ENCODE data around the gene MON1A.

DNA sequence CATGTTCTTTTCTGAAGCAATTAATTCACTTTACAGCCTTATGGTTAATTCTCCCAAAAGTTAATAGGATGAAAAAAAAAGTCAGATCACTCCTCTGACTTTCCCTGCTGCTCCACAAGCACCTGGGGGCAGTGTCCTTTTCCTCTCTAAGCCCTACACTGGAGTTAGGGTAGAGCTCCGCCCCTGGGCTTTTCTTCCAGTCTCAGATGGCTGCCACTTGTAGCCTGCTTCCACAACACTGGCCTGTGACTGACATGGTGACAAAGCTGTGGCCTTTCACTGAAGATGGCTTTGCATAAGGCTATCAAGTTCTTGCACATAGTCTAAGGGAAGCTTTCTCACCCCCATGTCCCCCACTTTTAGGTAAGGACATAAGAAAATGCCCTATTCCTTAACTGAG lies 1.3 kb upstream of the MON1A start:
- TF ChIP-seq, protein P1, sequence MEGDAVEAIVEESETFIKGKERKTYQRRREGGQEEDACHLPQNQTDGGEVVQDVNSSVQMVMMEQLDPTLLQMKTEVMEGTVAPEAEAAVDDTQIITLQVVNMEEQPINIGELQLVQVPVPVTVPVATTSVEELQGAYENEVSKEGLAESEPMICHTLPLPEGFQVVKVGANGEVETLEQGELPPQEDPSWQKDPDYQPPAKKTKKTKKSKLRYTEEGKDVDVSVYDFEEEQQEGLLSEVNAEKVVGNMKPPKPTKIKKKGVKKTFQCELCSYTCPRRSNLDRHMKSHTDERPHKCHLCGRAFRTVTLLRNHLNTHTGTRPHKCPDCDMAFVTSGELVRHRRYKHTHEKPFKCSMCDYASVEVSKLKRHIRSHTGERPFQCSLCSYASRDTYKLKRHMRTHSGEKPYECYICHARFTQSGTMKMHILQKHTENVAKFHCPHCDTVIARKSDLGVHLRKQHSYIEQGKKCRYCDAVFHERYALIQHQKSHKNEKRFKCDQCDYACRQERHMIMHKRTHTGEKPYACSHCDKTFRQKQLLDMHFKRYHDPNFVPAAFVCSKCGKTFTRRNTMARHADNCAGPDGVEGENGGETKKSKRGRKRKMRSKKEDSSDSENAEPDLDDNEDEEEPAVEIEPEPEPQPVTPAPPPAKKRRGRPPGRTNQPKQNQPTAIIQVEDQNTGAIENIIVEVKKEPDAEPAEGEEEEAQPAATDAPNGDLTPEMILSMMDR (conservative IDR thresholded peaks at IDR 0.05; ENCODE audit: low read depth in 2 of 2): peak; percentile 38 to 60
- no peak for TF ChIP-seq EZH2 (IDR thresholded peaks at IDR 0.05; ENCODE audit: low read depth, unreplicated experiment)
- TF ChIP-seq, protein P2, sequence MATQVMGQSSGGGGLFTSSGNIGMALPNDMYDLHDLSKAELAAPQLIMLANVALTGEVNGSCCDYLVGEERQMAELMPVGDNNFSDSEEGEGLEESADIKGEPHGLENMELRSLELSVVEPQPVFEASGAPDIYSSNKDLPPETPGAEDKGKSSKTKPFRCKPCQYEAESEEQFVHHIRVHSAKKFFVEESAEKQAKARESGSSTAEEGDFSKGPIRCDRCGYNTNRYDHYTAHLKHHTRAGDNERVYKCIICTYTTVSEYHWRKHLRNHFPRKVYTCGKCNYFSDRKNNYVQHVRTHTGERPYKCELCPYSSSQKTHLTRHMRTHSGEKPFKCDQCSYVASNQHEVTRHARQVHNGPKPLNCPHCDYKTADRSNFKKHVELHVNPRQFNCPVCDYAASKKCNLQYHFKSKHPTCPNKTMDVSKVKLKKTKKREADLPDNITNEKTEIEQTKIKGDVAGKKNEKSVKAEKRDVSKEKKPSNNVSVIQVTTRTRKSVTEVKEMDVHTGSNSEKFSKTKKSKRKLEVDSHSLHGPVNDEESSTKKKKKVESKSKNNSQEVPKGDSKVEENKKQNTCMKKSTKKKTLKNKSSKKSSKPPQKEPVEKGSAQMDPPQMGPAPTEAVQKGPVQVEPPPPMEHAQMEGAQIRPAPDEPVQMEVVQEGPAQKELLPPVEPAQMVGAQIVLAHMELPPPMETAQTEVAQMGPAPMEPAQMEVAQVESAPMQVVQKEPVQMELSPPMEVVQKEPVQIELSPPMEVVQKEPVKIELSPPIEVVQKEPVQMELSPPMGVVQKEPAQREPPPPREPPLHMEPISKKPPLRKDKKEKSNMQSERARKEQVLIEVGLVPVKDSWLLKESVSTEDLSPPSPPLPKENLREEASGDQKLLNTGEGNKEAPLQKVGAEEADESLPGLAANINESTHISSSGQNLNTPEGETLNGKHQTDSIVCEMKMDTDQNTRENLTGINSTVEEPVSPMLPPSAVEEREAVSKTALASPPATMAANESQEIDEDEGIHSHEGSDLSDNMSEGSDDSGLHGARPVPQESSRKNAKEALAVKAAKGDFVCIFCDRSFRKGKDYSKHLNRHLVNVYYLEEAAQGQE (IDR thresholded peaks at IDR 0.05; ENCODE audit: unreplicated experiment): no peak
- no peak for TF ChIP-seq CREB1 (CRISPR knock-in tag; IDR thresholded peaks at IDR 0.05; ENCODE audit: low read depth)
- TF ChIP-seq ZNF114 (CRISPR knock-in tag; IDR thresholded peaks at IDR 0.05): no peak
- TF ChIP-seq POLR2AphosphoS5 (IDR thresholded peaks at IDR 0.05; ENCODE audit: low read depth): no peak
- TF ChIP-seq EZH2phosphoT487 (IDR thresholded peaks at IDR 0.05; ENCODE audit: unreplicated experiment): no peak

Measured in GM23338 (cell line).